Measurements from ENCODE around the gene TLX1. TPM values are rescaled to one million over a fixed set of nuclear protein-coding genes. Genes with fewer than 3 reads are reported as not detected.

Gene TLX1
- total RNA-seq (2012; rRNA removed), result not detected in 2 replicates

- Histone ChIP-seq H3K9me3 (replicated peaks; ENCODE audit: low read length) (no peaks in the 10 kb centered on the region), H3K36me3 (ENCODE audit: insufficient read depth, low read length) (no peaks in the 10 kb centered on the region), H3K4me3 (ENCODE audit: low read length) (peak within 1 kb of the TSS; percentile 23), H3K4me2 (ENCODE audit: low read length) (peak within 1 kb of the TSS; percentile 58), H3K27me3 (ENCODE audit: control insufficient read depth, insufficient read depth, low read length) (peaks cover 98% of the 10 kb centered on the region), H3K4me1 (ENCODE audit: control insufficient read depth, insufficient read depth, low read length) (peaks cover 5% of the 10 kb centered on the region), H3K9ac (ENCODE audit: low read depth, low read length) (no peak within 1 kb of the TSS)
Measured at GRCh38 chr10:101130984-101131961, at the start of gene TLX1. TSS of gene TLX1 (plus strand) at chr10:101131300. CDS start at chr10:101131542, 242 bp downstream.

GRCh38 chr10:101085846-101086245 lies 45.3 kb upstream of the TLX1 start:
- Histone ChIP-seq H3K4me3 (ENCODE audit: low read length) (no peak overlapping the region), H3K9ac (ENCODE audit: low read depth, low read length) (no peak overlapping the region), H3K9me3 (replicated peaks; ENCODE audit: low read length) (no peaks in the 10 kb centered on the region), H3K36me3 (ENCODE audit: insufficient read depth, low read length) (no peaks in the 10 kb centered on the region), H3K4me1 (ENCODE audit: control insufficient read depth, insufficient read depth, low read length) (peaks cover 9% of the 10 kb centered on the region), H3K4me2 (ENCODE audit: low read length) (no peak overlapping the region), H3K27me3 (ENCODE audit: control insufficient read depth, insufficient read depth, low read length) (peaks cover 90% of the 10 kb centered on the region)

GRCh38 chr10:101087376-101087775 lies 43.7 kb upstream of the TLX1 start:
- no peak overlapping the region for H3K4me3 ChIP-seq (ENCODE audit: low read length)
- no peak overlapping the region for H3K9ac ChIP-seq (ENCODE audit: low read depth, low read length)
- peaks cover 80% of the 10 kb centered on the region for H3K27me3 ChIP-seq (ENCODE audit: control insufficient read depth, insufficient read depth, low read length)
- H3K4me1 ChIP-seq (ENCODE audit: control insufficient read depth, insufficient read depth, low read length), result peaks cover 23% of the 10 kb centered on the region
- H3K9me3 ChIP-seq (replicated peaks; ENCODE audit: low read length), result no peaks in the 10 kb centered on the region
- H3K36me3 ChIP-seq (ENCODE audit: insufficient read depth, low read length), result no peaks in the 10 kb centered on the region
- no peak overlapping the region for H3K4me2 ChIP-seq (ENCODE audit: low read length)

- H3K36me3 ChIP-seq (ENCODE audit: insufficient read depth, low read length), result no peaks in the 10 kb centered on the region
Measured at GRCh38 chr10:101087965-101088364, 43.1 kb upstream of the TLX1 start.

GRCh38 chr10:101089520-101090299 lies 41.4 kb upstream of the TLX1 start:
- H3K27me3 ChIP-seq (ENCODE audit: control insufficient read depth, insufficient read depth, low read length), result peaks cover 63% of the 10 kb centered on the region
- H3K36me3 ChIP-seq (ENCODE audit: insufficient read depth, low read length), result no peaks in the 10 kb centered on the region
- no peak overlapping the region for H3K4me3 ChIP-seq (ENCODE audit: low read length)
- peaks cover 35% of the 10 kb centered on the region for H3K4me1 ChIP-seq (ENCODE audit: control insufficient read depth, insufficient read depth, low read length)
- H3K4me2 ChIP-seq (ENCODE audit: low read length), result no peak overlapping the region
- H3K9me3 ChIP-seq (replicated peaks; ENCODE audit: low read length), result no peaks in the 10 kb centered on the region
- H3K9ac ChIP-seq (ENCODE audit: low read depth, low read length), result no peak overlapping the region

More at GRCh38 chr10:101087965-101088364, 43.1 kb upstream of the TLX1 start:
- Histone ChIP-seq H3K9me3 (replicated peaks; ENCODE audit: low read length) (no peaks in the 10 kb centered on the region), H3K27me3 (ENCODE audit: control insufficient read depth, insufficient read depth, low read length) (peaks cover 75% of the 10 kb centered on the region), H3K4me1 (ENCODE audit: control insufficient read depth, insufficient read depth, low read length) (peaks cover 29% of the 10 kb centered on the region), H3K4me2 (ENCODE audit: low read length) (no peak overlapping the region), H3K4me3 (ENCODE audit: low read length) (no peak overlapping the region), H3K9ac (ENCODE audit: low read depth, low read length) (no peak overlapping the region)

GRCh38 chr10:101090597-101090996 lies 40.5 kb upstream of the TLX1 start:
- Histone ChIP-seq H3K9ac (ENCODE audit: low read depth, low read length) (no peak overlapping the region), H3K27me3 (ENCODE audit: control insufficient read depth, insufficient read depth, low read length) (peaks cover 54% of the 10 kb centered on the region), H3K9me3 (replicated peaks; ENCODE audit: low read length) (no peaks in the 10 kb centered on the region), H3K4me3 (ENCODE audit: low read length) (no peak overlapping the region), H3K4me1 (ENCODE audit: control insufficient read depth, insufficient read depth, low read length) (peaks cover 35% of the 10 kb centered on the region), H3K4me2 (ENCODE audit: low read length) (no peak overlapping the region), H3K36me3 (ENCODE audit: insufficient read depth, low read length) (no peaks in the 10 kb centered on the region)

GRCh38 chr10:101091546-101092290 lies 39.4 kb upstream of the TLX1 start:
- Histone ChIP-seq H3K4me1 (ENCODE audit: control insufficient read depth, insufficient read depth, low read length) (peaks cover 35% of the 10 kb centered on the region), H3K27me3 (ENCODE audit: control insufficient read depth, insufficient read depth, low read length) (peaks cover 47% of the 10 kb centered on the region), H3K9ac (ENCODE audit: low read depth, low read length) (no peak overlapping the region), H3K4me3 (ENCODE audit: low read length) (peak overlapping the region; percentile 21), H3K36me3 (ENCODE audit: insufficient read depth, low read length) (no peaks in the 10 kb centered on the region), H3K4me2 (ENCODE audit: low read length) (peak overlapping the region; percentile 70), H3K9me3 (replicated peaks; ENCODE audit: low read length) (no peaks in the 10 kb centered on the region)

- Histone ChIP-seq H3K9ac (ENCODE audit: low read depth, low read length) (no peak overlapping the region), H3K4me2 (ENCODE audit: low read length) (no peak overlapping the region), H3K9me3 (replicated peaks; ENCODE audit: low read length) (no peaks in the 10 kb centered on the region), H3K27me3 (ENCODE audit: control insufficient read depth, insufficient read depth, low read length) (peaks cover 45% of the 10 kb centered on the region), H3K4me1 (ENCODE audit: control insufficient read depth, insufficient read depth, low read length) (peaks cover 35% of the 10 kb centered on the region), H3K4me3 (ENCODE audit: low read length) (no peak overlapping the region), H3K36me3 (ENCODE audit: insufficient read depth, low read length) (no peaks in the 10 kb centered on the region)
Measured at GRCh38 chr10:101092881-101093354, 38.2 kb upstream of the TLX1 start.

GRCh38 chr10:101094121-101094879 lies 36.8 kb upstream of the TLX1 start:
- H3K4me1 ChIP-seq (ENCODE audit: control insufficient read depth, insufficient read depth, low read length), result peaks cover 34% of the 10 kb centered on the region
- H3K27me3 ChIP-seq (ENCODE audit: control insufficient read depth, insufficient read depth, low read length), result peaks cover 39% of the 10 kb centered on the region
- H3K9me3 ChIP-seq (replicated peaks; ENCODE audit: low read length), result no peaks in the 10 kb centered on the region
- no peaks in the 10 kb centered on the region for H3K36me3 ChIP-seq (ENCODE audit: insufficient read depth, low read length)
- H3K4me3 ChIP-seq (ENCODE audit: low read length), result no peak overlapping the region
- H3K4me2 ChIP-seq (ENCODE audit: low read length), result no peak overlapping the region
- no peak overlapping the region for H3K9ac ChIP-seq (ENCODE audit: low read depth, low read length)

- H3K27me3 ChIP-seq (ENCODE audit: control insufficient read depth, insufficient read depth, low read length), result peaks cover 40% of the 10 kb centered on the region
Measured at GRCh38 chr10:101095004-101095403, 36.1 kb upstream of the TLX1 start.

More at GRCh38 chr10:101095004-101095403, 36.1 kb upstream of the TLX1 start:
- H3K4me1 ChIP-seq (ENCODE audit: control insufficient read depth, insufficient read depth, low read length), result peaks cover 28% of the 10 kb centered on the region
- H3K9ac ChIP-seq (ENCODE audit: low read depth, low read length), result no peak overlapping the region
- no peaks in the 10 kb centered on the region for H3K36me3 ChIP-seq (ENCODE audit: insufficient read depth, low read length)
- H3K4me3 ChIP-seq (ENCODE audit: low read length), result no peak overlapping the region
- H3K4me2 ChIP-seq (ENCODE audit: low read length), result no peak overlapping the region
- no peaks in the 10 kb centered on the region for H3K9me3 ChIP-seq (replicated peaks; ENCODE audit: low read length)
